Measurements from ENCODE around the gene KIF4A. TPM values are rescaled to one million over a fixed set of nuclear protein-coding genes. Genes with fewer than 3 reads are reported as not detected.
A peak's percentile ranks its signal among the peaks of the same experiment; 100 is the strongest.

Gene KIF4A
- total RNA-seq, 1 donor from 2014 or later: not detected

DNA sequence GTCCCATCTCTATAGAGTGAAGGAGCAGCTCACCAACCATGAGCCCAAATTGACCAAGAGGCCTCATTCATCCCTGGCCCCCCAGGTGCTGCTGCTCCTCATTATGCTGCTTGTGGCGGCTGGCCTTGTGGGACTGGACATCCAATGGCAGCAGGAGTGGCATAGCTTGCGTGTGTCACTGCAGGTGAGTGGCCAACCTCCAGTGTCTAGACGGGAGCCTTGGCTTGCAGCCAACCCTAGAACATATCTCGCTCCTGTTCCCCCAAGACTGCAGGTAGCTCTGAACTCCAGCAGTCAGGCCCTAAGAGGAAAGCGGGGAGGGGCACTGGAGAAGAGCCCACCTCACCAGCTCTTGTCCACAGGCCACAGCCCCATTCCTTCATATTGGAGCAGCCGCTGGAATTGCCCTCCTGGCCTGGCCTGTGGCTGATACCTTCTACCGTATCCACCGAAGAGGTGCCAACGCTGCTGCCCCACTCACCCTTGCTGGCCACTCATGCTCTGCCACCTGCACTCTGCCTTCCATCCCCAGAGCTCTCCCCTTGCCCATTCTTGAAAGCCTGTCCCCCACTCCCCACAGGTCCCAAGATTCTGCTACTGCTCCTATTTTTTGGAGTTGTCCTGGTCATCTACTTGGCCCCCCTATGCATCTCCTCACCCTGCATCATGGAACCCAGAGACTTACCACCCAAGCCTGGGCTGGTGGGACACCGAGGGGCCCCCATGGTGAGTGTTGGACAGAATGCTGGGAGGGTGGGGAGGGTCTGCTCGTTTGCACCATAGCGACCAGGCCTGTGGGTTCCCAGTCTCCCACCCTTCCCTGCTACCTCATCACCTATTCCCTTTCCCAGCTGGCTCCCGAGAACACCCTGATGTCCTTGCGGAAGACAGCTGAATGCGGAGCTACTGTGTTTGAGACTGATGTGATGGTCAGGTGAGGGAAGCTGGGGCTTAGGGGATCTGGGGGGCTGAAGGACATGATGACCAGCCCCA lies 136.7 kb downstream of the KIF4A start:
- H3K36me3 ChIP-seq: no peaks in the 10 kb centered on the region
- no peaks in the 10 kb centered on the region for H3K4me1 ChIP-seq
- TF ChIP-seq, protein P1, sequence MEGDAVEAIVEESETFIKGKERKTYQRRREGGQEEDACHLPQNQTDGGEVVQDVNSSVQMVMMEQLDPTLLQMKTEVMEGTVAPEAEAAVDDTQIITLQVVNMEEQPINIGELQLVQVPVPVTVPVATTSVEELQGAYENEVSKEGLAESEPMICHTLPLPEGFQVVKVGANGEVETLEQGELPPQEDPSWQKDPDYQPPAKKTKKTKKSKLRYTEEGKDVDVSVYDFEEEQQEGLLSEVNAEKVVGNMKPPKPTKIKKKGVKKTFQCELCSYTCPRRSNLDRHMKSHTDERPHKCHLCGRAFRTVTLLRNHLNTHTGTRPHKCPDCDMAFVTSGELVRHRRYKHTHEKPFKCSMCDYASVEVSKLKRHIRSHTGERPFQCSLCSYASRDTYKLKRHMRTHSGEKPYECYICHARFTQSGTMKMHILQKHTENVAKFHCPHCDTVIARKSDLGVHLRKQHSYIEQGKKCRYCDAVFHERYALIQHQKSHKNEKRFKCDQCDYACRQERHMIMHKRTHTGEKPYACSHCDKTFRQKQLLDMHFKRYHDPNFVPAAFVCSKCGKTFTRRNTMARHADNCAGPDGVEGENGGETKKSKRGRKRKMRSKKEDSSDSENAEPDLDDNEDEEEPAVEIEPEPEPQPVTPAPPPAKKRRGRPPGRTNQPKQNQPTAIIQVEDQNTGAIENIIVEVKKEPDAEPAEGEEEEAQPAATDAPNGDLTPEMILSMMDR (IDR thresholded peaks at IDR 0.05): no peak
- H3K27me3 ChIP-seq: no peaks in the 10 kb centered on the region
- H3K27ac ChIP-seq: no peak overlapping the region
- no peaks in the 10 kb centered on the region for H3K9me3 ChIP-seq
- no peak for DNase-seq (ENCODE audit: low spot score in 2 of 2)
- intact Hi-C loops (cut with DNase I): no loop called here
- H3K4me3 ChIP-seq: no peak overlapping the region

DNA sequence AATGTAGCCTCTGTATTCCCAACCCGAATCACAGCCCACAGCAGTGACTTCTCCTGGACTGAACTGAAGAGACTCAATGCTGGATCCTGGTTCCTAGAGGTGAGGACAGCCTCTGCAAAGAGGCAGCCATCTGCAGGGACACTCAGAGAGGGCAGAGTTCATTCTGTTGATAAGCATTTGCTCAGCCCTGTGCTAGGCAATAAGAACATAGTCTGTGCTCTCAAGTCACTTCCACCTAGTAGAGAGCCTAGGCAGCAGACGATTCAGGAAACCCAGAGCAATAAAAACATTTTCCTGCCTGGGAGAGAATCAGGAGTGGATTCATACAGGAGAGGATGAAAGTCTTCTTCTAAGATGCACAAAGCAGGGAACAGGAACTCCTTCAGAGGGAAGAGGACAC lies 137.5 kb downstream of the KIF4A start:
- Histone ChIP-seq H3K9me3 (no peaks in the 10 kb centered on the region), H3K27me3 (no peaks in the 10 kb centered on the region), H3K4me3 (no peak overlapping the region), H3K27ac (no peak overlapping the region), H3K4me1 (no peaks in the 10 kb centered on the region), H3K36me3 (no peaks in the 10 kb centered on the region)
- no peak for DNase-seq (ENCODE audit: low spot score in 2 of 2)
- intact Hi-C loops (cut with DNase I): no loop called here
- TF ChIP-seq, protein P1 (IDR thresholded peaks at IDR 0.05): no peak

DNA sequence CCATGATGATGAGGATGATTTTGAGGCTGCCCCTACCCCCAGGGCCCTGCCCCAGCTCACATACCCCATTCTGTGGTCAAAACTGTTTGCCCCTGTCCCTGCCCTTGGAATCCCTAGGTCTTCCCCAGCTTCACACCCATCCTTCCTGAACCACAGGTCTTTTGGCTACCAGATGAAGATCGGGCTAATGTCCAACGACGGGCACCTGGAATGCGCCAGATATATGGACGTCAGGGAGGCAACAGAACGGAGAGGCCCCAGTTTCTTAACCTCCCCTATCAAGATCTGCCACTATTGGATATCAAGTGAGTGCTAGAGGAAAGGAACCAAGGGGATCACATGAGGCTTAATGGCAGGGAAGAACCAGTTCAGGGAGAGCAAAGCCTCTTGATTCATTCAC lies 139.9 kb downstream of the KIF4A start:
- H3K27ac ChIP-seq: no peak overlapping the region
- H3K27me3 ChIP-seq: no peaks in the 10 kb centered on the region
- TF ChIP-seq, protein P1 (IDR thresholded peaks at IDR 0.05): no peak
- intact Hi-C loops (cut with DNase I): loop anchor here (5.0 to 10.0 kb wide), 4 partner anchors 142 to 815 kb away; partner anchors contain the start of genes EDA and PDZD11
- H3K4me1 ChIP-seq: no peaks in the 10 kb centered on the region
- H3K4me3 ChIP-seq: no peak overlapping the region
- no peak for DNase-seq (ENCODE audit: low spot score in 2 of 2)
- no peaks in the 10 kb centered on the region for H3K36me3 ChIP-seq
- no peaks in the 10 kb centered on the region for H3K9me3 ChIP-seq

DNA sequence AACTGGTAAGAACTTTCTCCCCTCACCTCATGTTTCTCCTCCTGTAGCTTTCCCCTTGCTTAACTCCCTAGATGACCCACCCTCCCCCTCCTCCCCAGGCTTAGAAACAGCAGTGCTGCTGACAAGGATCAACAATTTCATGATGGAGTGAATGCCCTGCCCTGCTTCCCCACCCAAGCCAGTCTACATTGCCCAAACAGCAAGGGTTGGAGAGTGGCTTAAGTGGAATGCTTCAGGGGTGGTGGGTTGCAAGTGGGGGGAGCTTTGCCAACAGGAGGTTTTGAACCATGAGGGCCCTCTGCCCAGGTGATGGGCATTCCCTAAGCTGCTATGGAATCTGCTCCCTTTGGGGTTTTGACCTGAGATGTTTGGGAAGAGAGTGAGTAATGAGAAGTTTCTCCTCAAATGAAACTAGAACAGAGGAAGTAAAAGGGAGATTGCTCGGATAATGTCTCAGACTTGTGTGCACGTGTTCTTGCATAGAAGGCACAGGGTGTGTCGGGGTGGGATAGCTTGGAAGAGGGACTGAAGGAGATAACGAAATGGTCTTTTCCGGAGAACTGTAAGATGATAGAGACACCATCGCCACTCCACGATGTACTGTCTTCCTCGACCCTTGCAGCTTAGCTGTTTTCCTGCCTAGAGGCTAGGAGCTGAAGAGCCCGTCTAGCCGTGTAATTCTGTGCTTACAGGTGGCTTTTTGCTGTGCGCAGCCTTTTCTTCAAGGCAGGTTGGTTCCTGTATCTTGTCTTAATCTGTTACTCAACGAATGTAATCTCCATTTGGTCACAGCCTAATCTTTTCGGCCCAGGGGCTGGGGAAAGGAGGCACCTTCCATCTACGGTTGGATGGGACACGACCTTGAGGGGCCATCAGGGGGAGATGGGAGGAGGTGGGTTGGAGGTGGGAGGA lies 143.3 kb downstream of the KIF4A start:
- Histone ChIP-seq H3K36me3 (no peaks in the 10 kb centered on the region), H3K4me3 (peak overlapping the region; percentile 51 to 58), H3K27ac (peak overlapping the region; percentile 85 to 93), H3K27me3 (no peaks in the 10 kb centered on the region), H3K4me1 (peaks cover 0 to 11% of the 10 kb centered on the region in 2 donors), H3K9me3 (no peaks in the 10 kb centered on the region)
- no peak for DNase-seq (ENCODE audit: low spot score in 2 of 2)
- intact Hi-C loops (cut with DNase I): loop anchor here (5.0 to 10.0 kb wide), 4 partner anchors 146 to 818 kb away; partner anchors contain the start of genes EDA and PDZD11
- TF ChIP-seq, protein P1 (IDR thresholded peaks at IDR 0.05): no peak

DNA sequence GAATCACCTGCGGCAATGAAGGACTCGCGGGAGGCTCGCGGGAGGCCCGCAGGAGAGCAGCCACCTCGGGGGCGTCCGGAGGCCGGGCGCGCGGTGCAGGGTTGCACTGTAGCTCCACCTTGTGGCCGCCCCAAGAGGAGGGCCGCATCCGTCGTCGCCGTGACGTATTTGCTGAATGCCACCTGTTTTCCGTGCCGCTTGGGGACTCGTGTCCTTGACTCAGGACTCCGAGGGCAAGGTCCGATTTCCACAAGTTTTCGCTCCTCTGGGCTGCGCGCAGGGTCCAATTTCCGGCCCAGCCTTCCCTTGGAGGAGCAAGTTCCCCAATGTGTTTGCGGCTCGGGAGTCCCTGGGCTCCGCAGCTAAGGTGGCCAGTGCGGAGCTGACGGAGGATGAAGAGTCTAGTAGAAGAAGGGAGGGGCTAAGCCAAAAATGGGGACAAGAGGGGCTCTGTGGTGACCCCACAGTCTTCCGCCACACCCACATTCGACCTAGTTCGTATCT lies 144.0 kb downstream of the KIF4A start:
- peaks cover 0 to 11% of the 10 kb centered on the region in 2 donors for H3K4me1 ChIP-seq
- TF ChIP-seq, protein P1 (IDR thresholded peaks at IDR 0.05): peak; percentile 58 to 70 (median 63)
- no peaks in the 10 kb centered on the region for H3K9me3 ChIP-seq
- peak; percentile 32 to 86 for DNase-seq (ENCODE audit: low spot score in 2 of 2)
- H3K4me3 ChIP-seq: peak overlapping the region; percentile 51 to 58
- no peaks in the 10 kb centered on the region for H3K27me3 ChIP-seq
- H3K36me3 ChIP-seq: no peaks in the 10 kb centered on the region
- H3K27ac ChIP-seq: peak overlapping the region; percentile 85 to 93
- intact Hi-C loops (cut with DNase I): loop anchor here (2.0 to 10.0 kb wide), 5 partner anchors 21 to 819 kb away; partner anchors contain the start of genes EDA and PDZD11
